Measurements from ENCODE around the gene EARS2. TPM values are rescaled to one million over a fixed set of nuclear protein-coding genes. Genes with fewer than 3 reads are reported as not detected.

EARS2 gene
- total RNA-seq, 1 donor from 2014 or later, result 29.0 TPM

GRCh38 chr16:23530062-23530461 lies 27.1 kb downstream of the EARS2 start:
- Mint-ChIP-seq H3K36me3 (peaks cover 27% of the 10 kb centered on the region), H3K27me3 (ENCODE audit: low read depth) (no peaks in the 10 kb centered on the region), H3K4me1 (no peaks in the 10 kb centered on the region), H3K27ac (no peak overlapping the region), H3K9me3 (no peaks in the 10 kb centered on the region), H3K4me3 (no peak overlapping the region)
- DNase-seq (ENCODE audit: low spot score in 2 of 2, unreplicated experiment in 2 of 2), result no peak
- no peak for TF ChIP-seq CTCF (IDR thresholded peaks at IDR 0.05; ENCODE audit: unreplicated experiment)

GRCh38 chr16:23528644-23529310 lies 28.4 kb downstream of the EARS2 start:
- Mint-ChIP-seq H3K27ac (no peak overlapping the region), H3K36me3 (peaks cover 30% of the 10 kb centered on the region), H3K9me3 (no peaks in the 10 kb centered on the region), H3K27me3 (ENCODE audit: low read depth) (no peaks in the 10 kb centered on the region), H3K4me3 (no peak overlapping the region), H3K4me1 (no peaks in the 10 kb centered on the region)
- no peak for TF ChIP-seq CTCF (IDR thresholded peaks at IDR 0.05; ENCODE audit: unreplicated experiment)
- no peak for DNase-seq (ENCODE audit: low spot score in 2 of 2, unreplicated experiment in 2 of 2)

- no peaks in the 10 kb centered on the region for H3K27me3 Mint-ChIP-seq (ENCODE audit: low read depth)
- no peak for TF ChIP-seq CTCF (IDR thresholded peaks at IDR 0.05; ENCODE audit: unreplicated experiment)
- H3K4me1 Mint-ChIP-seq, result no peaks in the 10 kb centered on the region
- DNase-seq (ENCODE audit: low spot score in 2 of 2, unreplicated experiment in 2 of 2), result no peak
- no peak overlapping the region for H3K4me3 Mint-ChIP-seq
- no peak overlapping the region for H3K27ac Mint-ChIP-seq
- H3K9me3 Mint-ChIP-seq, result no peaks in the 10 kb centered on the region
- H3K36me3 Mint-ChIP-seq, result peaks cover 29% of the 10 kb centered on the region
Observed at GRCh38 chr16:23527961-23528643, 29.0 kb downstream of the EARS2 start.

GRCh38 chr16:23524886-23525285 lies 32.3 kb downstream of the EARS2 start:
- no peaks in the 10 kb centered on the region for H3K27me3 Mint-ChIP-seq (ENCODE audit: low read depth)
- H3K4me3 Mint-ChIP-seq, result no peak overlapping the region
- peaks cover 39% of the 10 kb centered on the region for H3K36me3 Mint-ChIP-seq
- DNase-seq (ENCODE audit: low spot score in 2 of 2, unreplicated experiment in 2 of 2), result no peak
- H3K9me3 Mint-ChIP-seq, result no peaks in the 10 kb centered on the region
- TF ChIP-seq CTCF (IDR thresholded peaks at IDR 0.05; ENCODE audit: unreplicated experiment), result no peak
- no peaks in the 10 kb centered on the region for H3K4me1 Mint-ChIP-seq
- H3K27ac Mint-ChIP-seq, result no peak overlapping the region

GRCh38 chr16:23523876-23524385 lies 33.2 kb downstream of the EARS2 start:
- Mint-ChIP-seq H3K36me3 (peaks cover 45% of the 10 kb centered on the region), H3K27ac (no peak overlapping the region), H3K4me1 (no peaks in the 10 kb centered on the region), H3K4me3 (no peak overlapping the region), H3K9me3 (no peaks in the 10 kb centered on the region), H3K27me3 (ENCODE audit: low read depth) (no peaks in the 10 kb centered on the region)
- TF ChIP-seq CTCF (IDR thresholded peaks at IDR 0.05; ENCODE audit: unreplicated experiment), result no peak
- no peak for DNase-seq (ENCODE audit: low spot score in 2 of 2, unreplicated experiment in 2 of 2)
